ENCODE data around the gene RPS27. TPM values are rescaled to one million over a fixed set of nuclear protein-coding genes. Genes with fewer than 3 reads are reported as not detected.

The RPS27 gene
- polyA plus RNA-seq, 1 of the 3 experiments (the other 2 are of a cell fraction) = 7,060 TPM

- Histone ChIP-seq H3K9me3 (no peaks in the 10 kb centered on the region), H3K4me3 (ENCODE audit: low read depth in 2 of 2, low read length in 1 of 2) (no peak overlapping the region), H3K79me2 (ENCODE audit: insufficient read depth) (peaks cover 29% of the 10 kb centered on the region), H3K9me2 (no peaks in the 10 kb centered on the region), H3K4me1 (ENCODE audit: control insufficient read depth in 1 of 2, insufficient read depth in 2 of 2, low read depth in 1 of 2, low read length in 1 of 2) (peaks cover 3 to 17% of the 10 kb centered on the region in 2 experiments; a peak in 2 of 4 replicates), H3K27me3 (ENCODE audit: insufficient read depth) (no peaks in the 10 kb centered on the region), H3F3A (replicated peaks; ENCODE audit: insufficient read depth) (peaks cover 4% of the 10 kb centered on the region), H4K20me1 (ENCODE audit: insufficient read depth) (no peaks in the 10 kb centered on the region), H2AFZ (ENCODE audit: low read depth) (no peak overlapping the region), H3K27ac (ENCODE audit: low read depth in 2 of 2, low read length in 1 of 2) (no peak overlapping the region), H3K36me3 (replicated peaks in 1 of 2; ENCODE audit: control insufficient read depth in 1 of 2, insufficient read depth in 2 of 2, low read length in 1 of 2) (peaks cover 7 to 51% of the 10 kb centered on the region in 2 experiments), H3K9ac (no peak overlapping the region), H3K4me2 (no peak overlapping the region)
- WGBS (ENCODE audit: low lambda C conversion rate) = 98% methylated on average over 27 of the region's 34 CpGs
- TF ChIP-seq MAX (IDR thresholded peaks at IDR 0.05; ENCODE audit: low read depth) (no peak), TEAD4 (IDR thresholded peaks at IDR 0.05; ENCODE audit: borderline replicate concordance, insufficient read depth) (no peak), MXI1 (IDR thresholded peaks at IDR 0.05; ENCODE audit: low read depth, low read length) (no peak), SIN3A (IDR thresholded peaks at IDR 0.05; ENCODE audit: borderline replicate concordance, low read depth, low read length) (no peak), CHD2 (IDR thresholded peaks at IDR 0.05; ENCODE audit: low read length, partially characterized antibody) (no peak), POLR2AphosphoS5 (IDR thresholded peaks at IDR 0.05; ENCODE audit: low read depth, low read length) (no peak), IRF3 (IDR thresholded peaks at IDR 0.05; ENCODE audit: low read depth, low read length) (no peak), USF1 (IDR thresholded peaks at IDR 0.05; ENCODE audit: borderline replicate concordance, low read depth) (no peak), TAF1 (IDR thresholded peaks at IDR 0.05; ENCODE audit: borderline replicate concordance, low read depth, low read length) (no peak), CTCF (IDR thresholded peaks at IDR 0.05) (no peak), RCOR1 (IDR thresholded peaks at IDR 0.05; ENCODE audit: low read length) (no peak), EZH2phosphoT487 (IDR thresholded peaks at IDR 0.05; ENCODE audit: borderline replicate concordance, low read depth) (no peak), FOXM1 (IDR thresholded peaks at IDR 0.05; ENCODE audit: low read depth) (no peak), MEF2A (IDR thresholded peaks at IDR 0.05; ENCODE audit: borderline replicate concordance, low read depth) (no peak), SMC3 (IDR thresholded peaks at IDR 0.05; ENCODE audit: low read depth, low read length) (no peak)
- peak; percentile 13 for DNase-seq
- POLR2A ChIA-PET = interaction anchor here (2.0 kb wide), 1 partner anchor 19 kb away, joined by 6 read pairs; the partner anchor contains the start of gene GATAD2B
- CTCF ChIA-PET = interaction anchor here (0.6 to 1.5 kb wide), 3 partner anchors 26 to 330 kb away, joined by 3 to 4 read pairs (median 3); partner anchors contain the start of genes CREB3L4 and HAX1
Measured at GRCh38 chr1:153941826-153942725, 48.5 kb upstream of the RPS27 start.
